GM18951 (cell line): ENCODE results near the gene CIITA.

Experiments
- POLR2A ChIP-seq: IDR thresholded peaks from 4 replicates; pipeline ENCODE4 v1.6.1; 2011; ENCODE audit warnings: mild to moderate bottlenecking; ENCODE audit not compliant: insufficient read length, insufficient read depth; ENCODE audit errors: extremely low read depth
- in situ Hi-C: fragments of 300-500 bp; cut with MboI; formaldehyde crosslinking; loops from one replicate; pipeline ENCODE4 v1.12.0; 2022; ENCODE audit warnings: low sequenced_read_pairs, mixed read lengths, inconsistent platforms; ENCODE audit not compliant: unreplicated experiment

CIITA gene

DNA sequence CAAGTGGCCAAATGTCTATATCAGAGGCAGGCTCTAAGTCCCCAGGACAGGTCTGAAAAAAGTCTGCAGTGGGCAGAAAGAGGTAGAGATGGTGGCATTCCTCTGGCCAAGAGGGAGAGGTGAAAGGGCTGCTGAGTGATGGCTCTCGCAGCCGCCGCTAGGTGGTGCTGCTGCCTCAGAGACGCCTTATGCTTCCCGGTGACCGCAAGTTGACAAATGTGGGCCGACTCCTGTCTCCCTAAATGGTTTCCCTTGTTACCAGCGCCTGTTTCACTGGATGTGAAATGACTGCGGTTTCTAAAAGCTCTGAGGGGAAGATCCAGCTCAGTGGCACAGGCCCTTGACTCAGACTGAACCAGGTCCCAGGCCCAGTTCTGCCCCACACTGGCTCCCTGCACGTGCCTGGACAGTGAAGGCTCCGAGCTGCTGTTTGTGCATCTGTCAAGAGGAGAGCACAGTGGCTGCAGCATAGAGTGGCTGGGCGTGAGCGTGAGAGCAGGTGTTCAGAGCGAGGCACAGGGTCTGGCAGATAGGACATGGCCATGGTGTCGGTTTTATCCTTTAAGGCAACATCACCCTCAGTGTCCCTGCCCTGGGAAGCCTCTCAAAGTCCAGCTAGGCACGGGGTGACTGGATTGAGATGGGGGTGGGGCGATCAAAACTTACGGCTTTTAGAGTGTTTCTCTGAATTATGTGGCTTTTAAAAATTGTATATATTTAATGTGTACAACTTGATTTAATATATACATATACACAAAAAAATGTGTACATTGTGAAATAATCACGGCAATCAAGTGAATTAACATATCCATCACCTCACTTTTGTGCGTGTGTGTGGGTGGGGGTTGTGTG is 87.3 kb downstream of the CIITA start:
- in situ Hi-C loops = loop anchor here (10.0 to 25.0 kb wide), 4 partner anchors 273 to 848 kb away; partner anchors contain the start of gene SNN

DNA sequence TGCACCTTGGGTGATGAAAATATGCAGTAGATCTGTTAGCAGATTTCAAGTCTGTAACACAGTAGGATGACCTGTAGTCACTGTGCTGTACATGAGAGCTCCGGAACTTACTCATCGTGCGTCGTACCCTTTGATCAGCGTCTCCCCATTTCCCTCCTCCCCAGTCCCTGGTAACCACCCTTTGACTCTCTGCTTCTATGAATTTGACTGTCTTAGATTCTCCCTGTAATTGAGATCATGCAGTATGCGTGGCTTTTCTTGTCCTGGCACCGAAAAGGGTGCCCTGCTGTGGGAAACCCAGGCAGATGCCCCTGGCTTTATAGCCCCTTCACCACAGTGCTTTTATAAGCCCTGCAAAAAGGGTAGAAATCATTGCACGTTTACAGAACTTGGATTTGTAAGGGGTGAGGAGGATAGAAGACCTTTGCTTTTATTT is 87.9 kb downstream of the CIITA start:
- in situ Hi-C loops = loop anchor here (10.0 to 25.0 kb wide), 4 partner anchors 272 to 847 kb away; partner anchors contain the start of gene SNN
- no peak for TF ChIP-seq POLR2A

More for the DNA sequence above, 87.3 kb downstream of the CIITA start:
- TF ChIP-seq POLR2A = no peak

DNA sequence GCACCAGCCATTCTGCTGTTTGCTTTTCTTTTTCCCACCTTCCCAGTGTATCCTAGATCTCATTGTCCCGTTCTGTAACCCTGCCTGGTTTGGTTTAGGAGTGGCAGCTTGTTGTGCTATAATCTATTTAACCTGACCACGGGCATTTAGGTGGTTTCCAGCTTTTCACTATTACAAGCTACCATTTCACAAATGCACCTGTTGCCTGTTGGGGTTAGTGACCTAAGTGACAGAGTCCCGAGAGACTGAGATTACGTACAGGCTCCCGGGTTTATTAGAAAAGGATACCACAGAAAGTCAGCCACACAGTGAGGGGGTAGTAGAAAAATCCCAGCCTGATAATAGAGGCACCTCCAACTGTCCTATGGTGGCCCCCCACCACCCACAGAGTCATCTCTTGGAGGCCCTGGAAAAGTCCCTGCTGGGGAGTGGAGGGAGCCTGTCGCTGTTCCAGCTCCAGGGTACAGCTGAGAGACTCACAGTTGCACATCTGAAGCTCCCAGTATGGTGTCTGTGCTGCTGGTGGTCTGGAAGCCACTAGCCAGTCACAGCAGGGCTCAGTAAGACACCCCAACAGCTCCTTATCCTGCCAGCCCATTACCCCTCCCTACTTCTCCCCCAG is 88.5 kb downstream of the CIITA start:
- in situ Hi-C loops = loop anchor here (10.0 to 25.0 kb wide), 4 partner anchors 272 to 847 kb away; partner anchors contain the start of gene SNN
- TF ChIP-seq POLR2A = no peak

DNA sequence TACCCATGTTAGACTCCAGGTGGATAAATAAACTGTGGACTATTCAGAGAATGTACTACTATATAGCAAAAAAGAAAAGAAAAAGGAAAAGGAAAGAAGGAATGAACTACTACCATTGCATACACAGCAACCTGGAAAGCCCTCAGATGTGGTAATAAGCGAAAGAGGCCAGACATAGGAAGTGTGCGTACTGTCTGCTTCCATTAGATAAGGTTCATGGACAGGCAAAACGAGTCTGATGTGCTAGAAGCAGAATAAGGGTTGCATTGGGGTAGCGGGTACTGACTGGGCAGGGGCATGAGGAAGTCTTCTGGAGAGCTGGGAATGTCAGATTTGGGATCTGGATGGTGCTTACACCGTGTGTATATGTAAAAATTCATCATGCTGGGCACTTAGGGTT is 89.1 kb downstream of the CIITA start:
- no peak for TF ChIP-seq POLR2A
- in situ Hi-C loops = loop anchor here (10.0 to 25.0 kb wide), 4 partner anchors 271 to 846 kb away; partner anchors contain the start of gene SNN

DNA sequence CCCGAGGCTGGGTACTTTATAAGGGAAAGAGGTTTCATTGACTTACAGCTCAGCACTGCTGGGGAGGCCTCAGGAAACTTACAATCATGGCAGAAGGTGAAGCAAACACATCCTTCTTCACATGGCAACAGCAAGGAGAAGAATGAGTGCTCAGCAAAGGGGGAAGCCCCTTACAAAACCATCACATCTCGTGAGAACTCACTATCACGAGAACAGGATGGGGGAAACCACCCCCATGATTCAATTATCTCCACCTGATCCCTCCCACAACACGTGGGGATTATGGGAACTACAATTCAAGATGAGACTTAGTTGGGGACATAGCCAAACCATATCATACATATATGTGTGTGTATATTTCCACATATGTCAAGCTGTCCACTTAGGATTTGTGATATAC is 89.6 kb downstream of the CIITA start:
- in situ Hi-C loops = loop anchor here (10.0 to 25.0 kb wide), 4 partner anchors 271 to 846 kb away; partner anchors contain the start of gene SNN

DNA sequence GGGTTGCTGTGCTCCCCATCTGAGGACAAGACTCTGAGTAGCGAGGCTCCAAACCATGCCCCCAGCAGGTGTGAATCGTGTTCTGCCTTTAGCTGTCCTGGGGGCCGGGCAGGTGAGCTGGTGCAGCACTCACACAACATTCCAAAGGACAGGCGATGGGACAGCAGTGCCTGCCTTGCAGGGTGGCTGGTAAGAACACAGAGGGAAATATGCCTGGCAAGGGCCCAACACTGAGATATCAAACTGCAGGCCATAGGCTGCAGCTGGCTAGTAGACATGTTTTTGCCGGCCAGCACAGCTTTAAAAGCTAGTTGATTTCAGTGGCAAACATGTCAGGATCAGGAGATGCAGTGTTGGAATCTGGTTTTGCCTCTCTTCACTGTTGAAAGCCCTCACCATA is 91.0 kb downstream of the CIITA start:
- in situ Hi-C loops = loop anchor here (10.0 to 25.0 kb wide), 4 partner anchors 269 to 844 kb away; partner anchors contain the start of gene SNN
- TF ChIP-seq POLR2A = no peak

DNA sequence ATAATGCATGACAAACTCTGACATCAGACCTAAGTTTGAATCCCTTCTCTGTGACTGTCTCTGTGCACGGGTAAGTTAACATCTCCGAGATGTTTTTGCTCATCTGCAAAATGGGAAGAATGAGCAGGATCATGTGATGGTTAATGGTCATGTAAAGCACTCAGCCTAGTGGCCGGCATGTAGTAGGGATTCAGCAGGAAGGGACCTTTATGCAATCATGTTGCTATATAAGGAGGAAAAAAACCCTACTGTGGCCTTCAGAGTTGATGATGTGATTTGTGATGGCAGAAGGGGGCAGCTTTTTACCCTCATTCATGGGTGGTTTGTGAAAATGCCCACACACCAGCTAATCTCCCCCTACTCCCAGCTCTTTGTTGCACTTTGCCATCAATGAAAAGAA is 91.5 kb downstream of the CIITA start:
- in situ Hi-C loops = loop anchor here (10.0 to 25.0 kb wide), 4 partner anchors 269 to 844 kb away; partner anchors contain the start of gene SNN
- no peak for TF ChIP-seq POLR2A

DNA sequence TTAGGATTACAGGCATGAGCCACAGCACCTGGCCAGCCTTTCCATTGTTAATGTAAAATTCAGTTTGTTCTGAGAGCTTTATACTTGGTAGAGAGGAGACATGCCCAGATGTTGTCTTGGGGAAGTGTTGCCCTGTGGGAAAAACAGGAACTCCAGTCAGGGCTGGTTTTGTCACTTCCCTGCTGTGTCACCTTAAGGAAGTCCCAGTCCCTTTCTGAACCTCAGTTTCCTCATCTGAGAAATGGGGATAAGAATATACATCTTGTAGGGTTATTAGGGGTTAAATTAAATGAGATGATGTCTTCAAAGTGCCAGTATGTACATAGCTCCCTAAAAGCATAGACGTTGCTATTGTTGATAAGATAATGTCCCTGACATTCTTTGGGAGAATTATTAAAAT is 92.6 kb downstream of the CIITA start:
- TF ChIP-seq POLR2A = no peak
- in situ Hi-C loops = loop anchor here (10.0 to 25.0 kb wide), 4 partner anchors 268 to 843 kb away; partner anchors contain the start of gene SNN

DNA sequence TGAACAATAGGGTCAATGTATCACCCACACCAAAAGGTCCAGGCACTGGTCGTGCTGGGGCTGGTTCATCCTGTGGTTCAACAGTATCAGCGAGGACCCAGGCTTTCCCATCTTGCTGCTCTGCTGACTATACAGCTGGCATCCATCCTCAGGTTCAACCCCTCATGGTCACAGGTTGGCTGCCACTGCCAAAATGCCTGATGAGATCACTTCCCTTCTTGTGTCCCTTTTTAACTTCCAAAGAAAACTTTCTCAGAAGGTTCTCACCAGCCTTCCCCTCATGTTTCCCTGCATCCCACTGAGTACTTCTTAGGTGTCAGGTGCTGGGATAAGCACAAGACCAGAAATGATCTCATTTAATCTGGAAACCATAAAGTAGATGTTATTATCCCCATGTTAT is 93.1 kb downstream of the CIITA start:
- in situ Hi-C loops = loop anchor here (25.0 kb wide), 3 partner anchors 267 to 842 kb away; partner anchors contain the start of gene SNN
- TF ChIP-seq POLR2A = no peak

DNA sequence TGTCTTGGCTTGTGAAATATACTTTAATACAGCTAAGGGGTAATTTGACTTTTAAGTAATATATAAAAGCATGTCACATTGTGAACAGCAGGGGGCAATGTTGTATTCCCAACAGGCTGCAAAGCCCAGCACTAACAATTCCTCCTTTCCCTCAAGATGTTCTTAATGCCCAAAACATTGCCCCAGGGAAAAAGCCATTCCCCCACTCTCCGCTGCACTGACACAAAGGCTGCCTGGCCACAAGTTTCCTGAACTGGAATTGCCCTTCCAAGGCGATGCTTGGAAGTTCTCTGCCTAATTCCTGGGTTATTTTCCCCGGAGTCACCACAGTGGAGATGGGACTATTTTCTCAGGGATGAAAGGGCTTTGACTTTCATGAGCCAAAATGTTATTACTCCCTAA is 94.6 kb downstream of the CIITA start:
- no peak for TF ChIP-seq POLR2A
- in situ Hi-C loops = loop anchor here (25.0 kb wide), 3 partner anchors 266 to 841 kb away; partner anchors contain the start of gene SNN

DNA sequence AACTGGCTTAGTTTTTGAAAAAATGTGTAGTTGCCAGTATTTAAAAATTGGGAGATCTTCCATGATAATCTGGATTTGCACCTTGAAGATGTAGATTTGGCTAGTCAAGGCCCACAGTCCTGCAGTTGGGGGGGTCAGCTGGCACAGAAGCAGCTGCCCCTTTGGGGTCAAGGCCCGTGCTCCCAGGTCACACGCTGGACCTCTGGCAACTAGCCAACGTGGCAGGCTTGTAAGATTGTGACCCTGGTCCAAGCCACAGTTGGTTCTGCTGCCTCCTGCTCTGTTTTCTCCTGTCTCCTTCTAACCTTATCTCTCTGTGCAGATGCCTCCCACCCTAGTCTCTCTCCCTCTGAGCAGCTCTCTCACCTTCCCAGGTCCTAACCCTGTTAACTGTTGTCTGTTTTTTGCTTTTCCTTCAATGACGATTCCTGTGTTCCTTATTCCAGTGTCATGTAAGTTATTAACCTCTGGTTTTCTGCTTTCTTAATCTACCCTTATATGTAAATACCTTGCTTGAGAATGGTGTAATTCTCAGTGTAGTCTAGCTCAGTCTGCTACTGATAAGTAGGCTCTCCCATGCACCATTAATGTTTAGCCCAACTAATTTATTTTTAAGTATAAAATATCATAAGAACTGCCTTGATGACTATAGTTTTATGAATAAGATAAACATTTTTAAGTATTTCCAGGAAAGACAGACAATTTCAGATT is 95.3 kb downstream of the CIITA start:
- TF ChIP-seq POLR2A = no peak
- in situ Hi-C loops = loop anchor here (25.0 kb wide), 3 partner anchors 265 to 840 kb away; partner anchors contain the start of gene SNN

DNA sequence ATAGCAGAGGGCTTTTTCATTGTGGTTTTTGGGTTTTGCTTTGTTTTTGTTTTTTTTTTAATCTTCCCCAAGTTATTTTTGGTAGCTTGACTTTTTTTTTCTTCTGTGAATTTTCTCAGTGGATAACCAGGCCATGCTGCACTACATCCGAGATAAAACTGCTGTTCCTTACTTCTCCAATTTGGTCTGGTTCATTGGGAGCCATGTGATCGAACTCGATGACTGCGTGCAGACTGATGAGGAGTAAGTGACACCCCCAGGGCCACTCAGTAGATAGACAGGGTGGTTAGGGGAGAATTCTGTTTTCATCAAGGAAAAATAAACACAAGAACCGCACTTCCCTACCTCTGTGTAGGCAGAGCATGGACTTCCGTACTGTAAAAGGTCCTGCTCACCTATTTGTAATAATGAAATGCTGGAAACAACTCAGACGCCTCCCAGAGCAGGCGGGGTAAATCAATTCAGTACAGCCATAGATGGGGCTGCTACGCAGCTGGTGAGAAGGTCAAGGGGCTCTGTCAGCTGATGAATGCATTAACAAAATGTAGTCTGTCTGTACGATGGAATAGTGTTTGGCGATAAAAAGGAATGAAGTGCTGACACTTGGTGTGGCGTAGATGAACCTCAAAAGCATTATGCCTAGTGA is 95.9 kb downstream of the CIITA start:
- in situ Hi-C loops = loop anchor here (25.0 kb wide), 3 partner anchors 264 to 839 kb away; partner anchors contain the start of gene SNN
- TF ChIP-seq POLR2A = no peak
